HepG2 (cell line): ENCODE data around the gene ANKS3. TPM values are rescaled to one million over a fixed set of nuclear protein-coding genes. Genes with fewer than 3 reads are reported as not detected.

Experiments
- ADNP ChIP-seq: sonication (generic); formaldehyde crosslinking; IDR thresholded peaks from 2 replicates; pipeline ENCODE4 v1.4.0; 2020; ENCODE audit warnings: missing genetic modification reagents
- AKAP8 ChIP-seq: sonication (generic); formaldehyde crosslinking; IDR thresholded peaks from 2 replicates; pipeline ENCODE4 v1.5.1; 2020; ENCODE audit warnings: mild to moderate bottlenecking, missing genetic modification reagents
- BCL6 ChIP-seq: IDR thresholded peaks from 2 replicates; pipeline ENCODE4 v1.6.1; 2016; ENCODE audit warnings: missing genetic modification reagents, missing compliant biosample characterization
- CEBPG ChIP-seq: IDR thresholded peaks from 2 replicates; pipeline ENCODE4 v1.6.1; 2016
- CENPX ChIP-seq: sonication (generic); formaldehyde crosslinking; IDR thresholded peaks from 2 replicates; pipeline ENCODE4 v1.9.0; 2021; ENCODE audit warnings: mild to moderate bottlenecking, missing genetic modification reagents, moderate library complexity
- ESRRA ChIP-seq: sonication (generic); formaldehyde crosslinking; IDR thresholded peaks from 2 replicates; pipeline ENCODE4 v1.5.1; 2020; ENCODE audit warnings: mild to moderate bottlenecking, low read depth, missing genetic modification reagents
- FOXK1 ChIP-seq: sonication (generic); formaldehyde crosslinking; IDR thresholded peaks from 2 replicates; pipeline ENCODE4 v1.4.0; 2020; ENCODE audit warnings: low read depth, missing genetic modification reagents, borderline replicate concordance
- LCORL ChIP-seq, 2 experiments: fragments of 450-650 bp in 1 of 2; sonication (generic) in 1 of 2; formaldehyde crosslinking in 1 of 2; IDR thresholded peaks; 2 replicates each; pipeline versions ENCODE4 v1.5.0 to v1.6.1; 2017 to 2020; ENCODE audit warnings: antibody characterized with exemption in 1 of 2, missing genetic modification reagents in 1 of 2
- NR2F2 ChIP-seq: IDR thresholded peaks from 2 replicates; pipeline ENCODE4 v1.6.1; 2012; ENCODE audit warnings: low read depth, inconsistent platforms, borderline replicate concordance
- REPIN1 ChIP-seq: sonication (generic); formaldehyde crosslinking; IDR thresholded peaks from 2 replicates; pipeline ENCODE4 v1.8.0; 2022; ENCODE audit warnings: missing genetic modification reagents, low read depth, mild to moderate bottlenecking, borderline replicate concordance
- SIN3A ChIP-seq: IDR thresholded peaks from 2 replicates; pipeline ENCODE4 v1.6.1; 2011; ENCODE audit warnings: low read depth, mild to moderate bottlenecking, control low read depth, low read length, borderline replicate concordance
- SIX1 ChIP-seq: sonication (generic); formaldehyde crosslinking; IDR thresholded peaks from 2 replicates; pipeline ENCODE4 v1.4.0; 2020; ENCODE audit warnings: missing genetic modification reagents, borderline replicate concordance
- SRF ChIP-seq: IDR thresholded peaks from 2 replicates; pipeline ENCODE4 v1.6.1; 2011; ENCODE audit warnings: mild to moderate bottlenecking, low read depth, low read length, moderate library complexity
- TSC22D2 ChIP-seq: sonication (generic); formaldehyde crosslinking; IDR thresholded peaks from 2 replicates; pipeline ENCODE4 v1.5.1; 2020; ENCODE audit warnings: missing genetic modification reagents, mild to moderate bottlenecking, borderline replicate concordance
- ZBTB34 ChIP-seq: sonication (generic); formaldehyde crosslinking; IDR thresholded peaks from 2 replicates; pipeline ENCODE4 v1.8.0; 2022; ENCODE audit warnings: mild to moderate bottlenecking, missing genetic modification reagents
- ZFP36L2 ChIP-seq: sonication (generic); formaldehyde crosslinking; IDR thresholded peaks from 2 replicates; pipeline ENCODE4 v1.4.0; 2020; ENCODE audit warnings: missing genetic modification reagents
- ZKSCAN5 ChIP-seq: sonication (generic); formaldehyde crosslinking; IDR thresholded peaks from 2 replicates; pipeline ENCODE4 v1.5.1; 2020; ENCODE audit warnings: mild to moderate bottlenecking, missing genetic modification reagents
- ZNF24 ChIP-seq: fragments of 450-650 bp; IDR thresholded peaks from 2 replicates; pipeline ENCODE4 v1.6.1; 2017; ENCODE audit warnings: antibody characterized with exemption, mild to moderate bottlenecking
- ZNF451 ChIP-seq: sonication (generic); formaldehyde crosslinking; IDR thresholded peaks from 2 replicates; pipeline ENCODE4 v1.5.0; 2020; ENCODE audit warnings: mild to moderate bottlenecking, missing genetic modification reagents
- ZNF749 ChIP-seq: sonication (generic); formaldehyde crosslinking; IDR thresholded peaks from 2 replicates; pipeline ENCODE4 v1.8.0; 2022; ENCODE audit warnings: mild to moderate bottlenecking, missing genetic modification reagents, moderate library complexity, borderline replicate concordance
- ZNF776 ChIP-seq: sonication (generic); formaldehyde crosslinking; IDR thresholded peaks from 2 replicates; pipeline ENCODE4 v1.4.0; 2020; ENCODE audit warnings: mild to moderate bottlenecking, missing genetic modification reagents
- ZNF883 ChIP-seq: sonication (generic); formaldehyde crosslinking; IDR thresholded peaks from 2 replicates; pipeline ENCODE4 v1.5.1; 2020; ENCODE audit warnings: mild to moderate bottlenecking, missing genetic modification reagents; ENCODE audit errors: not compliant biosample characterization
- ZSCAN12 ChIP-seq: sonication (generic); formaldehyde crosslinking; IDR thresholded peaks from 2 replicates; pipeline ENCODE4 v1.9.0; 2021; ENCODE audit warnings: mild to moderate bottlenecking, missing genetic modification reagents
- polyA plus RNA-seq, 8 experiments: library from polyadenylated mRNA; depleted of rRNA in 3 of 8; stranded (reverse) in 7 of 8; unstranded in 1 of 8; fragments of >200 nt; fragmentation: Illumina TruSeq in 4 of 8; extraction: Trizol in 4 of 8; gene quantifications; 2 replicates each; pipeline versions ENCODE4 v1.2.1 to v1.2.3, GENCODE V29; 2011 to 2016; ENCODE audit warnings: low read depth in 4 of 8, missing spikeins in 1 of 8, mixed read lengths in 1 of 8; ENCODE audit not compliant: insufficient read depth in 1 of 8
- total RNA-seq, 5 experiments: library from RNA; depleted of rRNA; stranded (reverse); fragments of >200 nt; fragmentation: Illumina TruSeq; extraction: Trizol; gene quantifications; 2 replicates each; pipeline ENCODE4 v1.2.3, GENCODE V29; 2016; ENCODE audit warnings: low read depth in 1 of 5
- TF ChIP-seq, protein P1 (sequence below): sonication (generic); formaldehyde crosslinking; IDR thresholded peaks from 2 replicates; pipeline ENCODE4 v1.8.1; 2022; ENCODE audit warnings: low read depth, mild to moderate bottlenecking, missing genetic modification reagents
- TF ChIP-seq, protein P2 (sequence below): IDR thresholded peaks from 2 replicates; pipeline ENCODE4 v1.6.1; 2016; ENCODE audit warnings: missing genetic modification reagents, missing compliant biosample characterization
- TF ChIP-seq, protein P3 (sequence below): IDR thresholded peaks from 2 replicates; pipeline ENCODE4 v1.6.1; 2016; ENCODE audit warnings: mild to moderate bottlenecking, missing biosample characterization, missing genetic modification reagents

Gene ANKS3
- total and polyA plus RNA-seq, 2 of the 13 experiments (the other 11 are each of a cell fraction or from before 2014, with no cell fraction given): 11.4 to 15.9 TPM

DNA sequence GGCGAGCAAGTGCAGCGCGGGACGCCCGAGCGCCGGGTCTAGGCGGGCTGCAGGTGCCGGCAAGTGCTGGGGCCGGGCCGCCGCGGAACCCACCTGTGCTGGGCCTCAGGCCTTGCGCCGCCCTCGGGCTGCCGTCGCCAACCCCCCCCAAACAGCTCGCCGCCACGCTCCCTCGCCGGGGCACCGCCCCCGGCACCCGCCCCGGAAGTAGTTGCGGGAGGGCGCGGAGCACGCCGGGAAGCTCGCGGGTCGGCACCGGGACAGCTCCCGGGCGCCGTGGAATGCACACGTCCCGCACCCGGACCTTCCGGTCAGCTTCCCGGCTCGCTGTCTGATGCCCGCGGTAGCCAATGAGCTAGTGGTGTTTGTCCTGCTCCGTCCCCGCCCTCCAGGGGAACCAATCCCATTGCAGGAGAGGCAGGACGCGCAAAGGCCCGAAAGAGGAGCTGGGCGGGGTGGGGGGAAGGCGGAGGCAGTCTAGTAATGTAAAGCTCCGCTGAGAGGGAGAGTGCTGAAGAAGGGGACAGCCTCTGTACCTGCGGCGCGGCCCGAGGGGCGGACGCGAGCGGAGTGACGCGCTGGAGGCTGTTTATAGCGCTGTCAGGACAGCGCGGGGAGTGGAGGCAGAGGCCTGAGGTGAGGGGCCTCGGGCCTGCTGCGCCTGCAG, at the start of gene ANKS3, which contains the start of gene DNAAF8 (continued):
- TF ChIP-seq ADNP (0 out of 2 replicates have a peak, but pooled peaks have one; percentile 25), ZNF883 (CRISPR knock-in tag) (peak; percentile 74), TSC22D2 (CRISPR knock-in tag) (0 out of 2 replicates have a peak, but pooled peaks have one; percentile 74), ZNF749 (CRISPR knock-in tag) (0 out of 2 replicates have a peak, but pooled peaks have one; percentile 25), NR2F2 (no peak), ZNF24 (no peak), ZKSCAN5 (no peak), FOXK1 (CRISPR knock-in tag) (peak; percentile 82; the same call in 1 of the 2 replicates), CENPX (CRISPR knock-in tag) (no peak), REPIN1 (CRISPR knock-in tag) (peak; percentile 72; the same call in 1 of the 2 replicates), SIX1 (CRISPR knock-in tag) (no peak), LCORL (IDR thresholded peaks at IDR 0.05) (no peak), LCORL (CRISPR knock-in tag; IDR thresholded peaks at IDR 0.05) (0 out of 2 replicates have a peak, but pooled peaks have one; percentile 63), ZSCAN12 (CRISPR knock-in tag) (peak; percentile 72), SIN3A (0 out of 2 replicates have a peak, but pooled peaks have one; percentile 46), SRF (no peak), CEBPG (CRISPR knock-in tag) (no peak), ESRRA (CRISPR knock-in tag) (peak; percentile 58; the same call in 1 of the 2 replicates), ZNF776 (CRISPR knock-in tag) (peak; percentile 91), ZNF451 (CRISPR knock-in tag) (peak; percentile 94), BCL6 (CRISPR knock-in tag) (peak; percentile 28; the same call in 1 of the 2 replicates), AKAP8 (CRISPR knock-in tag) (no peak), ZFP36L2 (CRISPR knock-in tag) (no peak), ZBTB34 (no peak)
- TF ChIP-seq, protein P1, sequence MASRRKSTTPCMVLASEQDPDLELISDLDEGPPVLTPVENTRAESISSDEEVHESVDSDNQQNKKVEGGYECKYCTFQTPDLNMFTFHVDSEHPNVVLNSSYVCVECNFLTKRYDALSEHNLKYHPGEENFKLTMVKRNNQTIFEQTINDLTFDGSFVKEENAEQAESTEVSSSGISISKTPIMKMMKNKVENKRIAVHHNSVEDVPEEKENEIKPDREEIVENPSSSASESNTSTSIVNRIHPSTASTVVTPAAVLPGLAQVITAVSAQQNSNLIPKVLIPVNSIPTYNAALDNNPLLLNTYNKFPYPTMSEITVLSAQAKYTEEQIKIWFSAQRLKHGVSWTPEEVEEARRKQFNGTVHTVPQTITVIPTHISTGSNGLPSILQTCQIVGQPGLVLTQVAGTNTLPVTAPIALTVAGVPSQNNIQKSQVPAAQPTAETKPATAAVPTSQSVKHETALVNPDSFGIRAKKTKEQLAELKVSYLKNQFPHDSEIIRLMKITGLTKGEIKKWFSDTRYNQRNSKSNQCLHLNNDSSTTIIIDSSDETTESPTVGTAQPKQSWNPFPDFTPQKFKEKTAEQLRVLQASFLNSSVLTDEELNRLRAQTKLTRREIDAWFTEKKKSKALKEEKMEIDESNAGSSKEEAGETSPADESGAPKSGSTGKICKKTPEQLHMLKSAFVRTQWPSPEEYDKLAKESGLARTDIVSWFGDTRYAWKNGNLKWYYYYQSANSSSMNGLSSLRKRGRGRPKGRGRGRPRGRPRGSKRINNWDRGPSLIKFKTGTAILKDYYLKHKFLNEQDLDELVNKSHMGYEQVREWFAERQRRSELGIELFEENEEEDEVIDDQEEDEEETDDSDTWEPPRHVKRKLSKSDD (CRISPR knock-in tag): peak; percentile 73
- TF ChIP-seq, protein P2, sequence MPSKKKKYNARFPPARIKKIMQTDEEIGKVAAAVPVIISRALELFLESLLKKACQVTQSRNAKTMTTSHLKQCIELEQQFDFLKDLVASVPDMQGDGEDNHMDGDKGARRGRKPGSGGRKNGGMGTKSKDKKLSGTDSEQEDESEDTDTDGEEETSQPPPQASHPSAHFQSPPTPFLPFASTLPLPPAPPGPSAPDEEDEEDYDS: no peak; the same call in 1 of the 2 replicates
- TF ChIP-seq, protein P3, sequence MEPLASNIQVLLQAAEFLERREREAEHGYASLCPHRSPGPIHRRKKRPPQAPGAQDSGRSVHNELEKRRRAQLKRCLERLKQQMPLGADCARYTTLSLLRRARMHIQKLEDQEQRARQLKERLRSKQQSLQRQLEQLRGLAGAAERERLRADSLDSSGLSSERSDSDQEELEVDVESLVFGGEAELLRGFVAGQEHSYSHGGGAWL: peak; percentile 83
